ENCODE results near the gene PNPT1.

DNA sequence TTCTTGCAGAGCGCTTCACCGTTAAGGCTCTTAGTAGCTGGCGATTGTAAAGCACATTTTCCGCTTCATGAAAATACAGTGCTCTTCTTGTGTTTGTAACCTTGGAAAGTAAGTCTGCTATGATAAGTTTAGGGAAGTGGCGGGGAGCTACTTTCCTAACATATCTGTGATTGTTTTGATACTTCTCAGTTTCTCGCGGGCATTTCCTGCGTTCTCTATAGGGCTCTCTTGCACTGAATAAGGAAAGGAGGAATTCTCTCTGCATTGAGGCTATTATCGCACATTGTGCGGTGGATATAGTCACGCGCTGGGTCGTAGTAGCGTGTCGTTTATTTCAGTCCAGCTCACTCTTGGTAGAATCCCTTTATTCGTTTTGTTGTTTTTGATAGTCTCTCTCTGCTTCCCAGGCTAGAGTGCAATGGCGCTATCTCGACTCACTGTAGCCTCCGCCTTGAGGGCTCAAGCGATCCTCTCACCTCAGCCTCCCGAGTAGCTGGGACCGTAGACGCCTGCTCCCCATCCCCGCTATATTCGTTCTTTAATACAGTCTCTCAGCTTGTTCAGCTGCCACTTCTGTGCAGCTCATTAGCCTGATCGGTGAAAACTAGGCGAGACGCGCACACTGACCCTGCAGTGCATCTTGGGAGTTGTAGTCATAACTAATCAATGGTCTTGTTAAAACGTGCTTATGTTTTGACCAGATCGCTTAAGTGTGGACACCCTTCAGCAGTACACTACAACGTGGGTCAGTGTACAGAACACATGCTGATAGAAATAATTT, 75.2 kb downstream of the PNPT1 start:
- no peak for TF ChIP-seq MYNN (CRISPR knock-in tag; IDR thresholded peaks at IDR 0.05; ENCODE audit: low read depth)
- no peak for TF ChIP-seq IRF9 (CRISPR knock-in tag; IDR thresholded peaks at IDR 0.05; ENCODE audit: borderline replicate concordance)
- TF ChIP-seq ZKSCAN8 (CRISPR knock-in tag; IDR thresholded peaks at IDR 0.05; ENCODE audit: borderline replicate concordance) = no peak
- TF ChIP-seq SP2 (CRISPR knock-in tag; IDR thresholded peaks at IDR 0.05) = no peak
- TF ChIP-seq HDAC6 (IDR thresholded peaks at IDR 0.05; ENCODE audit: low read depth, low read length) = no peak
- TF ChIP-seq, protein P1, sequence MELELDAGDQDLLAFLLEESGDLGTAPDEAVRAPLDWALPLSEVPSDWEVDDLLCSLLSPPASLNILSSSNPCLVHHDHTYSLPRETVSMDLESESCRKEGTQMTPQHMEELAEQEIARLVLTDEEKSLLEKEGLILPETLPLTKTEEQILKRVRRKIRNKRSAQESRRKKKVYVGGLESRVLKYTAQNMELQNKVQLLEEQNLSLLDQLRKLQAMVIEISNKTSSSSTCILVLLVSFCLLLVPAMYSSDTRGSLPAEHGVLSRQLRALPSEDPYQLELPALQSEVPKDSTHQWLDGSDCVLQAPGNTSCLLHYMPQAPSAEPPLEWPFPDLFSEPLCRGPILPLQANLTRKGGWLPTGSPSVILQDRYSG (CRISPR knock-in tag; IDR thresholded peaks at IDR 0.05) = no peak
- TF ChIP-seq ZBTB1 (CRISPR knock-in tag; IDR thresholded peaks at IDR 0.05; ENCODE audit: borderline replicate concordance) = no peak
